NCI-H526 (cell line): ENCODE data around the gene MTG2.
"Not testable (repeated sequence)": the region's sequence is repeated elsewhere in the genome, so short reads cannot be mapped to it uniquely, and the experiment has no call there.

Source experiments
- DNase-seq, 2 experiments: peaks; one replicate each; lab custom pipeline; 2025; lab: John Stamatoyannopoulos, UW

The MTG2 gene

GRCh38 chr20:62145688-62146018, 37.2 kb upstream of the MTG2 start:
- no peak for DNase-seq

GRCh38 chr20:62146019-62146755, 36.6 kb upstream of the MTG2 start:
- DNase-seq, result no peak

GRCh38 chr20:62147125-62147524, 35.7 kb upstream of the MTG2 start:
- no peak for DNase-seq

GRCh38 chr20:62147528-62147927, 35.3 kb upstream of the MTG2 start:
- no peak for DNase-seq

GRCh38 chr20:62148383-62148782, 34.4 kb upstream of the MTG2 start:
- not testable (repeated sequence) for DNase-seq

GRCh38 chr20:62148908-62149314, 33.9 kb upstream of the MTG2 start:
- no peak for DNase-seq

- DNase-seq, result no peak
Measured at GRCh38 chr20:62149532-62150309, 33.1 kb upstream of the MTG2 start.

GRCh38 chr20:62150310-62150575, 32.6 kb upstream of the MTG2 start:
- no peak for DNase-seq

GRCh38 chr20:62151225-62151624, 31.6 kb upstream of the MTG2 start:
- DNase-seq, result no peak

GRCh38 chr20:62151835-62152364, 30.9 kb upstream of the MTG2 start:
- DNase-seq, result no peak

GRCh38 chr20:62155428-62156253, 27.2 kb upstream of the MTG2 start:
- no peak for DNase-seq

GRCh38 chr20:62156254-62156556, 26.6 kb upstream of the MTG2 start:
- peak in 1 of 2 experiments; percentile 45 for DNase-seq

GRCh38 chr20:62156592-62157386, 26.0 kb upstream of the MTG2 start:
- DNase-seq, result peak; percentile 78 to 92

- no peak for DNase-seq
Measured at GRCh38 chr20:62157387-62158087, 25.3 kb upstream of the MTG2 start.

GRCh38 chr20:62158088-62158400, 24.8 kb upstream of the MTG2 start:
- DNase-seq, result no peak

GRCh38 chr20:62158541-62158940, 24.3 kb upstream of the MTG2 start:
- no peak for DNase-seq

- no peak for DNase-seq
Measured at GRCh38 chr20:62159052-62159451, 23.8 kb upstream of the MTG2 start.

GRCh38 chr20:62159839-62160238, 23.0 kb upstream of the MTG2 start:
- DNase-seq, result no peak

GRCh38 chr20:62160253-62160652, 22.6 kb upstream of the MTG2 start:
- DNase-seq, result no peak

GRCh38 chr20:62160876-62161275, 22.0 kb upstream of the MTG2 start:
- no peak for DNase-seq

- DNase-seq, result no peak
Measured at GRCh38 chr20:62161347-62161746, 21.5 kb upstream of the MTG2 start.
